GM18870 (cell line): Measurements from ENCODE around the gene DIS3L2.
"Not testable (repeated sequence)": the region's sequence is repeated elsewhere in the genome, so short reads cannot be mapped to it uniquely, and the experiment has no call there.

Experiments
- ATAC-seq: cut with Tn5 transposase; IDR thresholded peaks from one replicate; pipeline ENCODE4 v1.9.1; 2021; ENCODE audit warnings: moderate library complexity; ENCODE audit not compliant: unreplicated experiment

The DIS3L2 gene

GRCh38 chr2:232363064-232363783 lies 401.7 kb downstream of the DIS3L2 start:
- not testable (repeated sequence) for ATAC-seq

- no peak for ATAC-seq
Observed at GRCh38 chr2:232363784-232364615, 402.5 kb downstream of the DIS3L2 start.

GRCh38 chr2:232364806-232365594 lies 403.5 kb downstream of the DIS3L2 start:
- not testable (repeated sequence) for ATAC-seq

- no peak for ATAC-seq
Observed at GRCh38 chr2:232365621-232366321, 404.3 kb downstream of the DIS3L2 start.

GRCh38 chr2:232366461-232366860 lies 404.9 kb downstream of the DIS3L2 start:
- not testable (repeated sequence) for ATAC-seq

- ATAC-seq, result no peak
Observed at GRCh38 chr2:232367016-232367415, 405.5 kb downstream of the DIS3L2 start.

- ATAC-seq, result no peak
Observed at GRCh38 chr2:232367591-232368233, 406.2 kb downstream of the DIS3L2 start.

GRCh38 chr2:232368311-232368731 lies 406.8 kb downstream of the DIS3L2 start:
- ATAC-seq, result no peak

- ATAC-seq, result no peak
Observed at GRCh38 chr2:232369126-232369951, 407.8 kb downstream of the DIS3L2 start.

GRCh38 chr2:232370007-232370406 lies 408.5 kb downstream of the DIS3L2 start:
- not testable (repeated sequence) for ATAC-seq

- no peak for ATAC-seq
Observed at GRCh38 chr2:232372231-232373208, 411.0 kb downstream of the DIS3L2 start.

GRCh38 chr2:232374356-232374755 lies 412.8 kb downstream of the DIS3L2 start:
- no peak for ATAC-seq

- ATAC-seq, result no peak
Observed at GRCh38 chr2:232375164-232375563, 413.7 kb downstream of the DIS3L2 start.

- ATAC-seq, result no peak
Observed at GRCh38 chr2:232376260-232376659, 414.7 kb downstream of the DIS3L2 start.

- ATAC-seq, result no peak
Observed at GRCh38 chr2:232376713-232377112, 415.2 kb downstream of the DIS3L2 start.

- no peak for ATAC-seq
Observed at GRCh38 chr2:232377319-232377718, 415.8 kb downstream of the DIS3L2 start.

- no peak for ATAC-seq
Observed at GRCh38 chr2:232377841-232378734, 416.6 kb downstream of the DIS3L2 start.
